ENCODE results near the gene NXPH3. TPM values are rescaled to one million over a fixed set of nuclear protein-coding genes. Genes with fewer than 3 reads are reported as not detected.

The NXPH3 gene
- total and polyA plus RNA-seq, 2 of the 13 experiments (the other 11 are each of a cell fraction or from before 2014, with no cell fraction given): 0.04 to 0.58 TPM

DNA sequence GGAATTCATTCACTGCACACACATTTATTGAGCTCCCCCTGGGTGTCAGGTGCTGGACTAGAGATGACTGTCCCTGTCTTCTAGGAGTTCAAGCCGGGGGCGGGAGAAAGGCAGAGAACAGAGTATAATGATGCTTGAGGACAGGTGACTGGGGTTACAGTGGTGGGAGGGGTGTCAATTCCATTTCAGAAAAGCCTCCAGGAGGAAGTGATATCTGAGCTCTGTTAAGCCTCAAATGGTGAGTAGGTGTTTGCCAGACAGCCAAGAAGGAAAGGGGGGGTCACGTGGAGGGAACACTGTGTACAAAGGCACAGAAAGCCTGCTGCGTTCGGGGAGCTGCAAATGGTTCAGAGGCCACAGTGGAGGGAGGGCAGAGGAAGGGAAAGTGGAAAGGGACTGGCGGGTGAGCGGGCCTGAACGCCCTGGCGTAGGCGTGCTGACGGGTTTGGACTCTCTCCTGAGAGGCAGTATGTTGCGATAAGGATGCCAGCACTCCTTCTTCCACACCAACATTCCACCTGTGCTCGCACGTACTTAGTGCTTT is 9.7 kb upstream of the NXPH3 start:
- H3K79me2 ChIP-seq (ENCODE audit: insufficient read depth, low read length): no peaks in the 10 kb centered on the region
- H3K36me3 ChIP-seq (replicated peaks in 1 of 2; ENCODE audit: control insufficient read depth in 1 of 2, insufficient read depth in 2 of 2, low read length in 2 of 2): no peaks in the 10 kb centered on the region
- H3K4me2 ChIP-seq (ENCODE audit: low read depth, low read length): peak overlapping the region; percentile 68
- FAIRE-seq: no peak
- no TSS peak for BruUV-seq (replicated peaks)
- ATAC-seq: no peak; the same call in 2 of the 3 replicates
- H3K27me3 ChIP-seq (ENCODE audit: control insufficient read depth in 1 of 2, insufficient read depth in 2 of 2, low read length in 2 of 2): peaks cover 0 to 9% of the 10 kb centered on the region in 2 experiments; a peak in 3 of 5 replicates
- H3K4me3 ChIP-seq (replicated peaks in 1 of 3; ENCODE audit: insufficient read depth in 1 of 3, low read depth in 2 of 3, low read length in 3 of 3): peak overlapping the region in 1 of 3 experiments; percentile 31; a peak in 1 of 6 replicates
- H4K20me1 ChIP-seq (ENCODE audit: insufficient read depth, low read length): no peaks in the 10 kb centered on the region
- H3K9me3 ChIP-seq (ENCODE audit: low read length): no peaks in the 10 kb centered on the region
- in situ Hi-C loops (cut with HindIII; ENCODE audit: extremely low pct_ligation_motif_present, low pct_unique_long_range_greater_than_20kb) (loop anchor here (5.0 kb wide), 4 partner anchors 136 to 431 kb away; partner anchors contain the start of genes DLX3, KAT7 and TAC4), intact Hi-C loops (cut with micrococcal nuclease; ENCODE audit: unreplicated experiment) (loop anchor here (5.0 to 10.0 kb wide), 2 partner anchors 289 to 431 kb away; partner anchors contain the start of gene DLX3)
- ChIA-PET POLR2A (interaction anchor here (1.5 kb wide), 1 partner anchor 10 kb away, joined by 4 read pairs; no protein-coding TSS in a partner anchor), CTCF (ENCODE audit: low intra/inter-chr PET ratio, low total read pairs) (interaction anchor here (1.8 to 5.5 kb wide), 3 partner anchors 9 to 137 kb away, joined by 6 to 70 read pairs (median 18); no protein-coding TSS in a partner anchor)
- H3K4me1 ChIP-seq (ENCODE audit: insufficient read depth, low read length): peaks cover 39% of the 10 kb centered on the region
- 3% methylated on average over 14 of the region's 14 CpGs for WGBS (ENCODE audit: low lambda C conversion rate)
- no peak for DNase-seq (ENCODE audit: low spot score)
- H3K27ac ChIP-seq (ENCODE audit: extremely low read length, insufficient read depth, low read length): no peak overlapping the region
- H3K9ac ChIP-seq (ENCODE audit: insufficient read depth, low read depth, low read length): no peak overlapping the region
- no peak overlapping the region for H2AFZ ChIP-seq (ENCODE audit: low read length)
- TF ChIP-seq, protein P1, sequence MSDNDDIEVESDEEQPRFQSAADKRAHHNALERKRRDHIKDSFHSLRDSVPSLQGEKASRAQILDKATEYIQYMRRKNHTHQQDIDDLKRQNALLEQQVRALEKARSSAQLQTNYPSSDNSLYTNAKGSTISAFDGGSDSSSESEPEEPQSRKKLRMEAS (IDR thresholded peaks at IDR 0.05): peak; percentile 54
- TF ChIP-seq, protein P2, sequence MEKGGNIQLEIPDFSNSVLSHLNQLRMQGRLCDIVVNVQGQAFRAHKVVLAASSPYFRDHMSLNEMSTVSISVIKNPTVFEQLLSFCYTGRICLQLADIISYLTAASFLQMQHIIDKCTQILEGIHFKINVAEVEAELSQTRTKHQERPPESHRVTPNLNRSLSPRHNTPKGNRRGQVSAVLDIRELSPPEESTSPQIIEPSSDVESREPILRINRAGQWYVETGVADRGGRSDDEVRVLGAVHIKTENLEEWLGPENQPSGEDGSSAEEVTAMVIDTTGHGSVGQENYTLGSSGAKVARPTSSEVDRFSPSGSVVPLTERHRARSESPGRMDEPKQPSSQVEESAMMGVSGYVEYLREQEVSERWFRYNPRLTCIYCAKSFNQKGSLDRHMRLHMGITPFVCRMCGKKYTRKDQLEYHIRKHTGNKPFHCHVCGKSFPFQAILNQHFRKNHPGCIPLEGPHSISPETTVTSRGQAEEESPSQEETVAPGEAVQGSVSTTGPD (CRISPR knock-in tag; IDR thresholded peaks at IDR 0.05): 0 out of 2 replicates have a peak, but pooled peaks have one; percentile 30
- TF ChIP-seq ZNF12 (CRISPR knock-in tag; IDR thresholded peaks at IDR 0.05): no peak
- TF ChIP-seq ZNF431 (CRISPR knock-in tag; IDR thresholded peaks at IDR 0.05; ENCODE audit: borderline replicate concordance, low read depth): 0 out of 2 replicates have a peak, but pooled peaks have one; percentile 25
- TF ChIP-seq HMG20B (CRISPR knock-in tag; conservative IDR thresholded peaks at IDR 0.05): no peak
- TF ChIP-seq ZFX (CRISPR knock-in tag; IDR thresholded peaks at IDR 0.05; ENCODE audit: low read depth): peak; percentile 28; the same call in 1 of the 2 replicates
- no peak for TF ChIP-seq FOXA1 (IDR thresholded peaks at IDR 0.05)
- TF ChIP-seq FOXA1 (CRISPR knock-in tag; IDR thresholded peaks at IDR 0.05): peak; percentile 39
- TF ChIP-seq NBN (conservative IDR thresholded peaks at IDR 0.05): no peak
- TF ChIP-seq, protein P3, sequence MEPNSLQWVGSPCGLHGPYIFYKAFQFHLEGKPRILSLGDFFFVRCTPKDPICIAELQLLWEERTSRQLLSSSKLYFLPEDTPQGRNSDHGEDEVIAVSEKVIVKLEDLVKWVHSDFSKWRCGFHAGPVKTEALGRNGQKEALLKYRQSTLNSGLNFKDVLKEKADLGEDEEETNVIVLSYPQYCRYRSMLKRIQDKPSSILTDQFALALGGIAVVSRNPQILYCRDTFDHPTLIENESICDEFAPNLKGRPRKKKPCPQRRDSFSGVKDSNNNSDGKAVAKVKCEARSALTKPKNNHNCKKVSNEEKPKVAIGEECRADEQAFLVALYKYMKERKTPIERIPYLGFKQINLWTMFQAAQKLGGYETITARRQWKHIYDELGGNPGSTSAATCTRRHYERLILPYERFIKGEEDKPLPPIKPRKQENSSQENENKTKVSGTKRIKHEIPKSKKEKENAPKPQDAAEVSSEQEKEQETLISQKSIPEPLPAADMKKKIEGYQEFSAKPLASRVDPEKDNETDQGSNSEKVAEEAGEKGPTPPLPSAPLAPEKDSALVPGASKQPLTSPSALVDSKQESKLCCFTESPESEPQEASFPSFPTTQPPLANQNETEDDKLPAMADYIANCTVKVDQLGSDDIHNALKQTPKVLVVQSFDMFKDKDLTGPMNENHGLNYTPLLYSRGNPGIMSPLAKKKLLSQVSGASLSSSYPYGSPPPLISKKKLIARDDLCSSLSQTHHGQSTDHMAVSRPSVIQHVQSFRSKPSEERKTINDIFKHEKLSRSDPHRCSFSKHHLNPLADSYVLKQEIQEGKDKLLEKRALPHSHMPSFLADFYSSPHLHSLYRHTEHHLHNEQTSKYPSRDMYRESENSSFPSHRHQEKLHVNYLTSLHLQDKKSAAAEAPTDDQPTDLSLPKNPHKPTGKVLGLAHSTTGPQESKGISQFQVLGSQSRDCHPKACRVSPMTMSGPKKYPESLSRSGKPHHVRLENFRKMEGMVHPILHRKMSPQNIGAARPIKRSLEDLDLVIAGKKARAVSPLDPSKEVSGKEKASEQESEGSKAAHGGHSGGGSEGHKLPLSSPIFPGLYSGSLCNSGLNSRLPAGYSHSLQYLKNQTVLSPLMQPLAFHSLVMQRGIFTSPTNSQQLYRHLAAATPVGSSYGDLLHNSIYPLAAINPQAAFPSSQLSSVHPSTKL (CRISPR knock-in tag; IDR thresholded peaks at IDR 0.05): peak; percentile 40
- TF ChIP-seq ZNF550 (CRISPR knock-in tag; IDR thresholded peaks at IDR 0.05; ENCODE audit: borderline replicate concordance): 0 out of 2 replicates have a peak, but pooled peaks have one; percentile 26
- peak; percentile 59; the same call in 1 of the 2 replicates for TF ChIP-seq FOXA3 (CRISPR knock-in tag; IDR thresholded peaks at IDR 0.05)
- TF ChIP-seq ETV5 (CRISPR knock-in tag; IDR thresholded peaks at IDR 0.05; ENCODE audit: borderline replicate concordance): peak; percentile 26; the same call in 1 of the 2 replicates
- TF ChIP-seq PHF21A (CRISPR knock-in tag; IDR thresholded peaks at IDR 0.05): 0 out of 2 replicates have a peak, but pooled peaks have one; percentile 25
- peak; percentile 36; the same call in 1 of the 2 replicates for TF ChIP-seq SAP130 (CRISPR knock-in tag; IDR thresholded peaks at IDR 0.05; ENCODE audit: low read depth)
- TF ChIP-seq ZNF746 (CRISPR knock-in tag; IDR thresholded peaks at IDR 0.05): peak; percentile 74
- TF ChIP-seq MXI1 (IDR thresholded peaks at IDR 0.05; ENCODE audit: borderline replicate concordance, low read depth, low read length): 0 out of 3 replicates have a peak, but pooled peaks have one; percentile 16
- TF ChIP-seq, protein P4, sequence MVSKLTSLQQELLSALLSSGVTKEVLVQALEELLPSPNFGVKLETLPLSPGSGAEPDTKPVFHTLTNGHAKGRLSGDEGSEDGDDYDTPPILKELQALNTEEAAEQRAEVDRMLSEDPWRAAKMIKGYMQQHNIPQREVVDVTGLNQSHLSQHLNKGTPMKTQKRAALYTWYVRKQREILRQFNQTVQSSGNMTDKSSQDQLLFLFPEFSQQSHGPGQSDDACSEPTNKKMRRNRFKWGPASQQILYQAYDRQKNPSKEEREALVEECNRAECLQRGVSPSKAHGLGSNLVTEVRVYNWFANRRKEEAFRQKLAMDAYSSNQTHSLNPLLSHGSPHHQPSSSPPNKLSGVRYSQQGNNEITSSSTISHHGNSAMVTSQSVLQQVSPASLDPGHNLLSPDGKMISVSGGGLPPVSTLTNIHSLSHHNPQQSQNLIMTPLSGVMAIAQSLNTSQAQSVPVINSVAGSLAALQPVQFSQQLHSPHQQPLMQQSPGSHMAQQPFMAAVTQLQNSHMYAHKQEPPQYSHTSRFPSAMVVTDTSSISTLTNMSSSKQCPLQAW (CRISPR knock-in tag; IDR thresholded peaks at IDR 0.05): peak; percentile 42; the same call in 1 of the 2 replicates

Measured in HepG2 (cell line).